Measurements from ENCODE around the gene STK24. TPM values are rescaled to one million over a fixed set of nuclear protein-coding genes. Genes with fewer than 3 reads are reported as not detected.
A peak's percentile ranks its signal among the peaks of the same experiment; 100 is the strongest.

Gene STK24
- total RNA-seq, 1 donor from 2014 or later: 94.6 TPM

DNA sequence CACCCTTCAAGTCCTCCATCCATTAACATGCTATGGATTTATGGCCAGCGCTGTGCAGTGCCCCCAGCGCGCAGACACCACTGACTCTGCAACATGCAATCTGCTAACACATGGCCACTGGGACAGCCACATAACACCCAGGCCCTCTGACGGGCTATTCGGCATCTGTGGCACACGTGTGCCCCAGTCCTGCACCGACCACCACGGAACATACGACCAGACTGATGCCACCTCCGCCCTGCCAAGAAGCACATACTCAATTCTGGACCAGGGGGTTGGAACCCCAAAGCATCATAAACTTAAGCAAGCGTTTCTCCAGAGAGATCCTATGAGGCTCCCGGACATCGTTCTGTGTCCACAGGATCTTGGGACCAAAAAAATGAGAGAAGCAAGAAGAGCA lies 9.8 kb downstream of the STK24 start:
- Histone ChIP-seq H3K9me3 (no peaks in the 10 kb centered on the region), H3K4me3 (no peak overlapping the region), H3K27ac (no peak overlapping the region), H3K4me1 (peaks cover 84% of the 10 kb centered on the region), H3K36me3 (no peaks in the 10 kb centered on the region), H3K27me3 (no peaks in the 10 kb centered on the region)
- intact Hi-C loops (cut with DNase I): loop anchor here (10.0 kb wide), 1 partner anchor 72 kb away; no protein-coding TSS in a partner anchor
- no peak for DNase-seq
- no peak for ATAC-seq
- TF ChIP-seq, protein P1, sequence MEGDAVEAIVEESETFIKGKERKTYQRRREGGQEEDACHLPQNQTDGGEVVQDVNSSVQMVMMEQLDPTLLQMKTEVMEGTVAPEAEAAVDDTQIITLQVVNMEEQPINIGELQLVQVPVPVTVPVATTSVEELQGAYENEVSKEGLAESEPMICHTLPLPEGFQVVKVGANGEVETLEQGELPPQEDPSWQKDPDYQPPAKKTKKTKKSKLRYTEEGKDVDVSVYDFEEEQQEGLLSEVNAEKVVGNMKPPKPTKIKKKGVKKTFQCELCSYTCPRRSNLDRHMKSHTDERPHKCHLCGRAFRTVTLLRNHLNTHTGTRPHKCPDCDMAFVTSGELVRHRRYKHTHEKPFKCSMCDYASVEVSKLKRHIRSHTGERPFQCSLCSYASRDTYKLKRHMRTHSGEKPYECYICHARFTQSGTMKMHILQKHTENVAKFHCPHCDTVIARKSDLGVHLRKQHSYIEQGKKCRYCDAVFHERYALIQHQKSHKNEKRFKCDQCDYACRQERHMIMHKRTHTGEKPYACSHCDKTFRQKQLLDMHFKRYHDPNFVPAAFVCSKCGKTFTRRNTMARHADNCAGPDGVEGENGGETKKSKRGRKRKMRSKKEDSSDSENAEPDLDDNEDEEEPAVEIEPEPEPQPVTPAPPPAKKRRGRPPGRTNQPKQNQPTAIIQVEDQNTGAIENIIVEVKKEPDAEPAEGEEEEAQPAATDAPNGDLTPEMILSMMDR (IDR thresholded peaks at IDR 0.05): no peak

DNA sequence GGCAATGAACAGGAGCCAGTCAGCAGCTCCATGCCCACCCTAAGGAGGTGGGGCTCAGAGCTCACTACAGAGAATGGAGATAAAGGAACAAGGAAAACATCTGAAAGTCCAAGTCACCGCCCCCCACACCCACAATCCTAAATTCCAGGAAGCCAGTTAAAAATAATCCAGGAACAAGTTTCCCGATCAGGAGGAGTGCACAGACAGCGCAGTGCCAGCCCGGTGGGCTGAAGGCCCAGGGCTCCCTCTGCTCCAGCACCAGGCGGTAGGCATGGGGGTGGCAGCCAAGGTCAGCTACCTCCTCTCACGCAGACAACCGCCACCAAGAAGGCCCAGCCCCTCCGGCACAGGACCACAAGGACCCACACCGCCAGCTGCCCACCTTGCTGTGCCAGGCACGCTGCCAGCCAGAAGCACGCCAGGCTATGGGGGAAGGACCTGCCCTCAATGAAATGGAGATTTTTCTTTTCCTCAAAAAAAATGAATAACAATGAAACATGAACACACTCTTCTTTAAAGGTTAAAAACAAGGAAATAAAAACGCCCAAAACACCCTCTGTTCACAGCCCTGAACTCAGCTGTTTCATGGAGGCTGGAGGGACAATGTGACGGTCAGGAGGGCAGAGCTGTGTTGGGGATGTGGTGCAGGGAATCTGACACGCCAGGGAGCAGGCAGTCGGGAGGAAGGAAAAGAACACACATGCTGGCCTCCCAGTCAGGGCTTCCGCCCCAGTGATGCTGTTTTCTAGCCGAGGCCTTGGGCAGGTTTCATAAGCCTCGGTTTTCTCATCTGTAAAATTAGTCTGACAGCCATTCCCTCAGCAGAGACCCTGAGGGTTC lies 11.0 kb downstream of the STK24 start:
- Histone ChIP-seq H3K9me3 (no peaks in the 10 kb centered on the region), H3K27ac (peak overlapping the region; percentile 82), H3K27me3 (no peaks in the 10 kb centered on the region), H3K4me1 (peaks cover 83% of the 10 kb centered on the region), H3K4me3 (no peak overlapping the region), H3K36me3 (no peaks in the 10 kb centered on the region)
- intact Hi-C loops (cut with DNase I): loop anchor here (10.0 kb wide), 1 partner anchor 71 kb away; no protein-coding TSS in a partner anchor
- peak; percentile 59 for ATAC-seq
- TF ChIP-seq, protein P1 (IDR thresholded peaks at IDR 0.05): no peak
- peak; percentile 66 for DNase-seq

DNA sequence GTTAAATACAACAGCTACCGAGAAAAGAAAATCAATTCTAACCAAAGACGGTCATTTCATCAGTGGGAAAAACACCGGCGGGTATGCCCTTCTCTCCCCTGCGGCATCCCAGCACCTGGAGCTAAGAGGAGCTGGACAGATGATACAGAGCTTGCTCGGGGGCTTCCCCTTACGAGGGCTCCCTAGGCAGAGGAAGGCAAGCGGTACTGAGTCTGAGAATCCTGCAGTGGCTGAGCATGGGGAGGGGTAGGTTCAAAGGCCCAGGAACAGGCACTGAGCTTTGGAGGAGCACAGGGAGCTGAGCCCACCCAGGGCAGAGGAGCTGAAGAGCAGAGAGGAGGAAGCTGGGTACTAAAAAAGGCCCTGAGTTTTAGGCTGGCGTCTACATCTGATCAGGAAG lies 12.7 kb downstream of the STK24 start:
- TF ChIP-seq, protein P1 (IDR thresholded peaks at IDR 0.05): no peak
- H3K4me1 ChIP-seq: peaks cover 79% of the 10 kb centered on the region

DNA sequence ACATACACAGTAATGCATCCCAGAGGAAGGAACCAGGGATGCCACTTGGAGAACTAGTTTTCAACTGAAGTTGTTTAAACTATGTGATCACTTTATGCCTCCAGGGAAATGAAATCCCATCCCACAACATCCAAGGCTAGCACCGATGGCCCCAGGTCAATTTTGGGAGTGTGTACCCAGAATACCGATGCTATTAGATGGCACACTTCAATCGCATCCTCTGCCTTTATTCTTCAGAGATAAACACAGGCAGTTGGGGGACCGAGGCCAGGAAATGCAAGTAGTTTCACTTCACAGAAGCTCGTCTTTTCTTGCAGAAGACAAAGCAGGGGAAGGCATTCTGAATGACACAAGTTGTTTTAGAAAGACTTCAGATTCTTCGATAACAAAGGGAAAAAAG lies 13.8 kb downstream of the STK24 start:
- H3K4me1 ChIP-seq: peaks cover 85% of the 10 kb centered on the region
- H3K4me3 ChIP-seq: no peak overlapping the region
- H3K36me3 ChIP-seq: no peaks in the 10 kb centered on the region
- no peak for ATAC-seq
- H3K27me3 ChIP-seq: no peaks in the 10 kb centered on the region
- H3K27ac ChIP-seq: no peak overlapping the region
- intact Hi-C loops (cut with DNase I): loop anchor here (10.0 kb wide), 1 partner anchor 68 kb away; no protein-coding TSS in a partner anchor
- no peak for DNase-seq
- TF ChIP-seq, protein P1 (IDR thresholded peaks at IDR 0.05): no peak
- no peaks in the 10 kb centered on the region for H3K9me3 ChIP-seq

More for the DNA sequence above, 12.7 kb downstream of the STK24 start:
- no peak for ATAC-seq
- no peak overlapping the region for H3K27ac ChIP-seq
- H3K4me3 ChIP-seq: no peak overlapping the region
- intact Hi-C loops (cut with DNase I): loop anchor here (10.0 kb wide), 1 partner anchor 69 kb away; no protein-coding TSS in a partner anchor
- no peaks in the 10 kb centered on the region for H3K36me3 ChIP-seq
- no peaks in the 10 kb centered on the region for H3K9me3 ChIP-seq
- H3K27me3 ChIP-seq: no peaks in the 10 kb centered on the region
- DNase-seq: no peak

DNA sequence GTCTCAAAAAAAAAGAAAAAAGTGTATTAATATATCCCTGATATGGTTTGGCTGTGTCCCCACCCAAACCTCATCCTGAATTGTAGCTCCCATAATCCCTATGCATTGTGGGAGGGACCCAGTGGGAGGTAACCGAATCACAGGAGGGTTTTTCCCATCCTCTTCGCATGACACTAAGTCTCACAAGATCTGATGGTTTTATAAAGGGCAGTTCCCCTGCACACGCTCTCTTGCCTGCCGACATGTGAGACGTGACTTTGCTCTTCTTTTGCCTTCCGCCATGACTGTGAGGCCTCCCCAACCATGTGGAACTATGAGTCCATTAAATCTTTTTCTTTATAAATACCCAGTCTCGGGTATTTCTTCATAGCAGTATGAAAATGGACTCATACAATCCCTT lies 17.7 kb downstream of the STK24 start:
- TF ChIP-seq, protein P1 (IDR thresholded peaks at IDR 0.05): no peak
- Histone ChIP-seq H3K4me3 (no peak overlapping the region), H3K9me3 (no peaks in the 10 kb centered on the region), H3K27me3 (no peaks in the 10 kb centered on the region), H3K4me1 (peaks cover 68% of the 10 kb centered on the region), H3K27ac (no peak overlapping the region), H3K36me3 (no peaks in the 10 kb centered on the region)
- DNase-seq (no peak), ATAC-seq (no peak)
- intact Hi-C loops (cut with DNase I): no loop called here

Data from upper lobe of right lung (tissue), 1 donor.